GM21723 (cell line): ENCODE measurements around the gene MYL7.

ENCODE experiments used
- ATAC-seq: cut with Tn5 transposase; IDR thresholded peaks from one replicate; pipeline ENCODE4 v1.9.1; 2021; ENCODE audit warnings: mild to moderate bottlenecking, moderate library complexity; ENCODE audit not compliant: unreplicated experiment

MYL7 gene

GRCh38 chr7:44112997-44113763 is 28.0 kb downstream of the MYL7 start:
- no peak for ATAC-seq

GRCh38 chr7:44112231-44112996 is 28.7 kb downstream of the MYL7 start:
- ATAC-seq: no peak

- ATAC-seq: no peak
Observed at GRCh38 chr7:44111761-44112160, 29.4 kb downstream of the MYL7 start.

- no peak for ATAC-seq
Observed at GRCh38 chr7:44110719-44111635, 30.2 kb downstream of the MYL7 start.

GRCh38 chr7:44109991-44110390 is 31.1 kb downstream of the MYL7 start:
- ATAC-seq: no peak

GRCh38 chr7:44108768-44109750 is 32.1 kb downstream of the MYL7 start:
- ATAC-seq: no peak

GRCh38 chr7:44107961-44108767 is 33.0 kb downstream of the MYL7 start:
- ATAC-seq: no peak

- no peak for ATAC-seq
Observed at GRCh38 chr7:44107116-44107960, 33.8 kb downstream of the MYL7 start.

- no peak for ATAC-seq
Observed at GRCh38 chr7:44106311-44107065, 34.6 kb downstream of the MYL7 start.

- ATAC-seq: no peak
Observed at GRCh38 chr7:44105832-44106231, 35.3 kb downstream of the MYL7 start.

- ATAC-seq: no peak
Observed at GRCh38 chr7:44104860-44105771, 36.0 kb downstream of the MYL7 start.

- ATAC-seq: no peak
Observed at GRCh38 chr7:44103923-44104859, 36.9 kb downstream of the MYL7 start, which contains the start of gene AEBP1. Gene AEBP1 (plus strand): TSS chr7:44104345. CDS start chr7:44104666, 321 bp downstream.

GRCh38 chr7:44103566-44103922 is 37.6 kb downstream of the MYL7 start:
- ATAC-seq: no peak

- ATAC-seq: no peak
Observed at GRCh38 chr7:44102846-44103565, 38.1 kb downstream of the MYL7 start.
